Fibroblast of the aortic adventitia (primary cell): ENCODE measurements around the gene PRSS37. TPM values are rescaled to one million over a fixed set of nuclear protein-coding genes. Genes with fewer than 3 reads are reported as not detected.
"Not testable (repeated sequence)": the region's sequence is repeated elsewhere in the genome, so short reads cannot be mapped to it uniquely, and the experiment has no call there.

ENCODE experiments used
- DNase-seq: peaks from one replicate; pipeline ENCODE4 v3.0.0-alpha.2; 2010; ENCODE audit warnings: low read depth
- H3K4me3 ChIP-seq: 2 replicates; pipeline ENCODE4 v1.5.1; 2011; ENCODE audit warnings: low read depth, mild to moderate bottlenecking, control low read depth, low read length, moderate library complexity
- total RNA-seq: library from RNA; depleted of rRNA; stranded (reverse); fragments of >200 nt; gene quantifications from 2 replicates; pipeline ENCODE4 v1.2.3, GENCODE V29; 2012; ENCODE audit warnings: low replicate concordance
- TF ChIP-seq, protein P1 (sequence below): IDR thresholded peaks from 2 replicates; pipeline ENCODE4 v1.5.1; 2011; ENCODE audit warnings: mild to moderate bottlenecking, low read length, control low read depth, inconsistent platforms; ENCODE audit not compliant: insufficient read depth

Gene PRSS37
- total RNA-seq, 1 donor: not detected

DNA sequence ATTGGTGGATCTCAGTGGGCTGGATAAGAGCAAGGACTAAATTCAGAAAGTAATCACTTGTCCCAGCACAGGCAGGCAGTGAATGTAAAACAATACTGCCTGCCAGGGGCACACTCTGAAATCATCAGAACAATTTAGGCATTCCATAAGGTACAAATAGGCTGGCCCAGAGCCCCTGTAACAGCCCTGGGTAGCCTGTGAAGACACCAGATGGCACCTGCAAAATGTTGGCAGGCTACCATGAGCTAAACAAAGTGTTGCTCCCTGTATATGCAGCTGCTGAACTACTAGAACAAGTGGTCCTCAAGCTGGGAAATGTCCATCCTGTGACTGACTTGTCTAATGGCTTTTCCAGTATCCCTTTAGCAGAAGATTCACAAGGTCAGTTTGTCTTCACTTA lies 3.0 kb upstream of the PRSS37 start:
- H3K4me3 ChIP-seq: no peak overlapping the region

DNA sequence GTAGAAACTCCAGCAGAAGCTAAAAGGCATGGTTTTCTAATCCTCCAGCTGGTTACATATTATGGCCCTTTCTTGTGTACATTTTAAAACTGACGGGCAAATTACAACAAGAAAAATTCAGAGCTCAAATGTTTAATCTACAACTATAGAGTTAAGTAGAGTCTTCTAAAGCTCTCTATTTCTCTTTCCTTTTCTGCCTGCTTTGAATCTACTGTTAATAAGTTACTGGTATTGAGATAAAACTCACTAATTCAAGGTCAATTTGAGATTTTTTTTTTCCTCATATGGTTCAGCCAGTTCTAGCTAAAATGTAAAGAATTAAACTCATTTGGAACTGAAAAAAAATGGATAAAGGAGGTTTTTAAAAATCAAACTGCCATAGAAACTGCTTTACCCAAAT lies 1.6 kb upstream of the PRSS37 start:
- TF ChIP-seq, protein P1, sequence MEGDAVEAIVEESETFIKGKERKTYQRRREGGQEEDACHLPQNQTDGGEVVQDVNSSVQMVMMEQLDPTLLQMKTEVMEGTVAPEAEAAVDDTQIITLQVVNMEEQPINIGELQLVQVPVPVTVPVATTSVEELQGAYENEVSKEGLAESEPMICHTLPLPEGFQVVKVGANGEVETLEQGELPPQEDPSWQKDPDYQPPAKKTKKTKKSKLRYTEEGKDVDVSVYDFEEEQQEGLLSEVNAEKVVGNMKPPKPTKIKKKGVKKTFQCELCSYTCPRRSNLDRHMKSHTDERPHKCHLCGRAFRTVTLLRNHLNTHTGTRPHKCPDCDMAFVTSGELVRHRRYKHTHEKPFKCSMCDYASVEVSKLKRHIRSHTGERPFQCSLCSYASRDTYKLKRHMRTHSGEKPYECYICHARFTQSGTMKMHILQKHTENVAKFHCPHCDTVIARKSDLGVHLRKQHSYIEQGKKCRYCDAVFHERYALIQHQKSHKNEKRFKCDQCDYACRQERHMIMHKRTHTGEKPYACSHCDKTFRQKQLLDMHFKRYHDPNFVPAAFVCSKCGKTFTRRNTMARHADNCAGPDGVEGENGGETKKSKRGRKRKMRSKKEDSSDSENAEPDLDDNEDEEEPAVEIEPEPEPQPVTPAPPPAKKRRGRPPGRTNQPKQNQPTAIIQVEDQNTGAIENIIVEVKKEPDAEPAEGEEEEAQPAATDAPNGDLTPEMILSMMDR: no peak
- no peak overlapping the region for H3K4me3 ChIP-seq
- no peak for DNase-seq

More for the DNA sequence above, 3.0 kb upstream of the PRSS37 start:
- no peak for DNase-seq
- TF ChIP-seq, protein P1: no peak

DNA sequence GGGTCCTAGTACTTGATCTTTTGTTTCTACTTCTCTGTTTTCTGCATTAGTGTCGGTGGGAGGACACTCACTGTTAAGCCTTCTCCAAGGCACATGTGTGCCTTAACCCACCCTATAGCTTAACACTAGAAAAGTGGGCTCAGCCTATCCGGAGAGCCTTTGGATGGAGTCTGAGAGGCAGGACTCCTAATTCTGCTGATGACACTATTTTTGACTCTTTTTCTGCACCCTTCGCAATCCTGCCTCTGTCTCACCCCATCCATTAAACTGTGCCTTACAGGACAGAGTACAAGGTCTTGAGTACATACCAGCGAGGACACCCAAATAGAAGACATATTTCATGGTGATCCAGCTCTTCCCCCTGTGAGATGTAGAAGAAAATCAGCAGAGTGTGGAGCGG lies 577 bp downstream of the PRSS37 start:
- H3K4me3 ChIP-seq: no peak overlapping the region
- no peak for DNase-seq
- TF ChIP-seq, protein P1: no peak

DNA sequence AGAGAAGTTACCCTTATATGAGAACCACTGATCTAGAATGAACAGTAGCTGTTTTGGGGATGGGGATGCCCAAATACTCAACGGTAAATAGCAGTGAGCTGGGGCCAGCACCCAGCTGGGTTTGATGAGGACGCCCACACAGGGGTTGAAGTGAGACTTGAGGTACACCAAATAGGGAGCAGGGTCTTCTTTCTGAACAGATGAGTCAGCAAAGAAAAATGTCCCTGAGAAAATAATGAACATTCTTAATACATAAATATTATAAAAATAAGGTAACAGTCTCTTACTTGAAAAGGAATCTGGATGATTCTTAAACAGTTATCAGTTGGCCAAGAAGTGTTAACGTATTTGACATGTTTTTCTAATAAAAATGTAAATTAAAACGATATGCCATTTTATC lies 2.0 kb downstream of the PRSS37 start:
- TF ChIP-seq, protein P1: no peak
- H3K4me3 ChIP-seq: no peak overlapping the region
- DNase-seq: no peak

DNA sequence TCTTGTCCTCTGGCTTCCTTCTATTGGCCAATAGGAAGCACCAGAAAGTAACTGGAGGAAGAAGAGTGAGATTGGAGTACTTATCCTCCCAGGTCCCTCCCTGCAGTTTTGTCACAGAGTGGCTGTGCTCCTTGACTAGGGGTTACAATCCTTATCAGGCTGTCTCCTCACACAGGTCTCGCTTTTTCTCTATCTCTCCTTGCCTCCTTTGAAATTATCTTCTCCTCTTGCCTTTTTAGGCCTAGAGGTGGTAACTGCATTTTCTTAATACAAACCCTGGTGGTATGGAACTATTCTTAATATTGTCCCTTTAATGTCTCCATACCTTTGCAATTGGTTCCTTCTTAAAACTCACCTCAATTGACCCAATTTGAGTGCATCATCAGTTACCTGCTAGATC lies 2.7 kb downstream of the PRSS37 start:
- H3K4me3 ChIP-seq: no peak overlapping the region
- no peak for DNase-seq
- TF ChIP-seq, protein P1: no peak

DNA sequence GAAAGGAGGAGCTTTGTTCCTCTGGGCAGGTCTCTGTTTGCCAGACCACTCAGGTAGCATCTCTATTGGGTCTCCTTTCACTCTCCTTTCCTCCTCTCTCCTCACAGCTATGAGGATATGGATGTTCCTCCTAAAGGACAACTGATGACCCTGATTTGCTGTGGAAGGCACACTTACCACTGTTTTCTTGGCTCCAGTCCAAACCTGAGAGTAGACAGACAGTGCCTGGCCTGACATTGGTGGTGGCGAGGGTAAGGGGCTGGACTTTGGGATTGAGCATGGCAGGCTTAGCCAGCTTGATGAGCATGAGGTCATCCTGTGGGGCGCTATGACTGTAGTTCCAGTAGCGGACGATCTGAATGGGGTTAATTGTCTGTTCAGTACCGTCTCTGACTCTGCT lies 3.6 kb downstream of the PRSS37 start:
- TF ChIP-seq, protein P1: no peak
- DNase-seq: no peak
- H3K4me3 ChIP-seq: no peak overlapping the region

DNA sequence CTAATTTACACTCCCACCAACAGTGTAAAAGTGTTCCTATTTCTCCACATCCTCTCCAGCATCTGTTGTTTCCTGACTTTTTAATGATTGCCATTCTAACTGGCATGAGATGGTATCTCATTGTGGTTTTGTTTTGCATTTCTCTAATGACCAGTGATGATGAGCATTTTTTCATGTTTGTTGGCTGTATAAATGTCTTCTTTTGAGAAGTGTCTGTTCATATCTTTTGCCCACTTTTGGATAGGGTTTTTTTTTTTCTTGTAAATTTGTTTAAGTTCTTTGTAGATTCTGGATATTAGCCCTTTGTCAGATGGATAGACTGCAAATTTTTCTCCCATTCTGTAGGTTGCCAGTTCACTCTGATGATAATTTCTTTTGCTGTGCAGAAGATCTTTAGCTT lies 18.9 kb downstream of the PRSS37 start:
- not testable (repeated sequence) for H3K4me3 ChIP-seq, DNase-seq

DNA sequence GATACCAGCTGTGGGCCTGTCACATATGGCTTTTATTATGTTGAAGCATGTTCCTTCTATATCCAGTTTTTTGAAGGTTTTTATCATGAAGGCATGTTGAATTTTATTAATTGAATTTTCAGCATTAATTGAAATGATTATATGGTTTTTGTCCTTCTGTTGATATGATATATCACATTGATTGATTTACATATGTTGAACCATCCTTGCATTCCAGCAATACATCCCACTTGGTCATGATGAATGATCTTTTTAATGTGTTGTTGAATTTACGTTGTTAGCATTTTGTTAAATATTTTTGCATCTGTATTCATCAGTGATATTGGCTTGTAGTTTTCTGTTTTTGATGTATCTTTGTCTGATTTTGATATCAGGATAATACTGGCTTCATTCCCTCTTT lies 21.2 kb downstream of the PRSS37 start:
- no peak overlapping the region for H3K4me3 ChIP-seq
- no peak for DNase-seq
- TF ChIP-seq, protein P1: no peak
